GM12878 (cell line): Measurements from ENCODE around the gene R3HDM2. TPM values are rescaled to one million over a fixed set of nuclear protein-coding genes. Genes with fewer than 3 reads are reported as not detected.

Experiments
- ATAC-seq: fragments of 200-7000 bp; cut with Tn5 transposase; 3 replicates; pipeline ENCODE4 v1.9.1; 2020; ENCODE audit warnings: mild to moderate bottlenecking, moderate library complexity
- BruUV-seq: library from RNA; stranded (reverse); fragments of 400-500 nt; replicated peaks from 2 replicates; lab custom pipeline; 2021; lab: Mats Ljungman, UMichigan
- CTCF ChIA-PET: fragments of 300-600 bp; sonication (Branson Sonifier 250); formaldehyde crosslinking; extraction: SDS; loops from one replicate; lab custom pipeline; 2021; ENCODE audit warnings: inconsistent platforms; lab: Yijun Ruan, JAX
- POLR2A ChIA-PET: fragments of 350-600 bp; formaldehyde crosslinking; extraction: SDS; loops from one replicate; lab custom pipeline; 2021; ENCODE audit warnings: inconsistent platforms; lab: Charles Lee
- RAD21 ChIA-PET: fragments of 300-600 bp; sonication (Branson Sonifier 250); formaldehyde crosslinking; loops from one replicate; lab custom pipeline; 2023; ENCODE audit warnings: antibody characterized with exemption; ENCODE audit not compliant: unreplicated experiment; lab: Charles Lee
- SMC1A ChIA-PET: fragments of 300-600 bp; sonication (Branson Sonifier 250); formaldehyde crosslinking; loops from one replicate; lab custom pipeline; 2023; ENCODE audit not compliant: unreplicated experiment, uncharacterized antibody; lab: Charles Lee
- DNase-seq: peaks from one replicate; pipeline ENCODE4 v3.0.0-alpha.2; 2011; ENCODE audit warnings: low read depth, low spot score
- FAIRE-seq: peaks from 3 replicates; lab custom pipeline; 2011; peaks lifted over from hg19 to GRCh38; lab: Jason Lieb, UNC
- H2AFZ ChIP-seq: 2 replicates; pipeline ENCODE4 v1.6.0; 2011; ENCODE audit warnings: low read depth, low read length, control low read depth; ENCODE audit not compliant: control insufficient read depth
- H3K27ac ChIP-seq: 2 replicates; pipeline ENCODE4 v1.5.1; 2011; ENCODE audit warnings: control low read depth; ENCODE audit not compliant: control insufficient read depth, insufficient read depth
- H3K27me3 ChIP-seq, 2 experiments: replicated peaks in 1 of 2; 2 replicates each; pipeline versions ENCODE4 v1.6.0 to v1.6.1; 2011; ENCODE audit warnings: low read length in 1 of 2; ENCODE audit not compliant: control insufficient read depth in 2 of 2, insufficient read depth in 2 of 2
- H3K36me3 ChIP-seq, 2 experiments: 2 replicates each; pipeline ENCODE4 v1.5.1; 2011; ENCODE audit warnings: low read length in 1 of 2; ENCODE audit not compliant: control insufficient read depth in 2 of 2, insufficient read depth in 2 of 2
- H3K4me1 ChIP-seq: 2 replicates; pipeline ENCODE4 v1.6.1; 2011; ENCODE audit warnings: mild to moderate bottlenecking, low read length, moderate library complexity, mixed read lengths; ENCODE audit not compliant: control insufficient read depth, insufficient read depth
- H3K4me2 ChIP-seq: 2 replicates; pipeline ENCODE4 v1.6.0; 2011; ENCODE audit warnings: control low read depth; ENCODE audit not compliant: control insufficient read depth, insufficient read depth
- H3K4me3 ChIP-seq: fragments of 200-600 bp; sonication (generic); 2 replicates; pipeline ENCODE4 v1.5.1; 2016
- H3K79me2 ChIP-seq: 2 replicates; pipeline ENCODE4 v1.6.0; 2011; ENCODE audit warnings: low read length; ENCODE audit not compliant: control insufficient read depth, insufficient read depth
- H3K9ac ChIP-seq: 2 replicates; pipeline ENCODE4 v1.8.0; 2011; ENCODE audit warnings: low read length, control low read depth, mixed read lengths; ENCODE audit not compliant: control insufficient read depth, insufficient read depth
- H3K9me3 ChIP-seq: replicated peaks from 3 replicates; pipeline ENCODE4 v1.5.1; 2011; ENCODE audit warnings: mild to moderate bottlenecking, low read length; ENCODE audit not compliant: control insufficient read depth, insufficient read depth
- H4K20me1 ChIP-seq: 2 replicates; pipeline ENCODE4 v1.6.0; 2011; ENCODE audit not compliant: control insufficient read depth, insufficient read depth
- BCL11A ChIP-seq: IDR thresholded peaks from 2 replicates; pipeline ENCODE4 v1.6.1; 2011; ENCODE audit warnings: low read depth, low read length
- CBFB ChIP-seq: IDR thresholded peaks from 2 replicates; pipeline ENCODE4 v1.6.1; 2016; ENCODE audit warnings: antibody characterized with exemption, low read depth
- CEBPZ ChIP-seq: fragments of 150-350 bp; IDR thresholded peaks from 2 replicates; pipeline ENCODE4 v1.6.1; 2016; ENCODE audit warnings: low read depth, low read length
- ETV6 ChIP-seq, 2 experiments: fragments of 450-650 bp in 1 of 2; IDR thresholded peaks in 1 of 2; conservative IDR thresholded peaks in 1 of 2; 2 replicates each; pipeline ENCODE4 v1.6.1; 2014; ENCODE audit warnings: antibody characterized with exemption in 1 of 2, borderline replicate concordance in 1 of 2, low read depth in 1 of 2, mild to moderate bottlenecking in 1 of 2, moderate library complexity in 1 of 2
- HCFC1 ChIP-seq: fragments of 150-350 bp; IDR thresholded peaks from 2 replicates; pipeline ENCODE4 v1.6.1; 2014; ENCODE audit warnings: low read length
- HDGF ChIP-seq: fragments of 450-650 bp; IDR thresholded peaks from 2 replicates; pipeline ENCODE4 v1.6.1; 2016; ENCODE audit warnings: antibody characterized with exemption
- IKZF2 ChIP-seq, 2 experiments: fragments of 450-650 bp; IDR thresholded peaks; 2 replicates each; pipeline ENCODE4 v1.6.1; 2017; ENCODE audit warnings: mild to moderate bottlenecking in 2 of 2, moderate library complexity in 2 of 2
- IRF4 ChIP-seq: IDR thresholded peaks from 2 replicates; pipeline ENCODE4 v1.6.1; 2011; ENCODE audit warnings: low read depth, low read length
- JUNB ChIP-seq: IDR thresholded peaks from 2 replicates; pipeline ENCODE4 v1.6.1; 2016; ENCODE audit warnings: antibody characterized with exemption, mild to moderate bottlenecking
- NR2C1 ChIP-seq: fragments of 450-650 bp; IDR thresholded peaks from 2 replicates; pipeline ENCODE4 v1.6.1; 2017; ENCODE audit warnings: antibody characterized with exemption, mild to moderate bottlenecking, moderate library complexity
- RAD21 ChIP-seq: IDR thresholded peaks from 2 replicates; pipeline ENCODE4 v1.6.1; 2011; ENCODE audit warnings: mild to moderate bottlenecking, low read depth, low read length, moderate library complexity; ENCODE audit not compliant: insufficient read depth
- SMAD1 ChIP-seq: fragments of 450-650 bp; IDR thresholded peaks from 2 replicates; pipeline ENCODE4 v1.6.1; 2018; ENCODE audit warnings: mild to moderate bottlenecking, low read depth; ENCODE audit not compliant: partially characterized antibody
- SREBF1 ChIP-seq: IDR thresholded peaks from 2 replicates; pipeline ENCODE4 v1.6.1; 2012; ENCODE audit warnings: mild to moderate bottlenecking, low read length
- STAT3 ChIP-seq: IDR thresholded peaks from 2 replicates; pipeline ENCODE4 v1.6.1; 2011; ENCODE audit warnings: low read depth, low read length, improper control_type of control experiment
- WRNIP1 ChIP-seq: IDR thresholded peaks from 2 replicates; pipeline ENCODE4 v1.6.1; 2011; ENCODE audit warnings: low read depth, low read length, improper control_type of control experiment, borderline replicate concordance
- ZSCAN29 ChIP-seq: fragments of 450-650 bp; IDR thresholded peaks from 2 replicates; pipeline ENCODE4 v1.6.1; 2017; ENCODE audit warnings: mild to moderate bottlenecking, moderate library complexity
- in situ Hi-C: fragments of 300-500 bp; cut with MboI; formaldehyde crosslinking; loops from 9 replicates; pipeline ENCODE4 v1.14.3; 2018; ENCODE audit warnings: mixed read lengths
- intact Hi-C: fragments of 100-400 bp; cut with micrococcal nuclease; formaldehyde crosslinking; loops from one replicate; pipeline ENCODE4 v1.14.2; 2022; ENCODE audit not compliant: unreplicated experiment
- polyA plus RNA-seq, 11 experiments: library from polyadenylated mRNA; depleted of rRNA in 4 of 11; unstranded in 6 of 11; stranded (reverse) in 5 of 11; fragments of >200 nt; fragmentation: Nextera tagmentation in 4 of 11; fragmentation: Illumina TruSeq in 1 of 11; extraction: Ambion mirVana in 4 of 11; extraction: Trizol in 1 of 11; gene quantifications; 1 replicate in 1 of 11; 2 replicates in 10 of 11; pipeline versions ENCODE4 v1.2.1 to v1.2.3, GENCODE V29; 2011 to 2016; ENCODE audit warnings: inconsistent platforms in 2 of 11, missing spikeins in 2 of 11, low read depth in 1 of 11
- total RNA-seq, 4 experiments: library from RNA; depleted of rRNA in 3 of 4; stranded (reverse); fragments of >200 nt in 3 of 4; fragmentation: Illumina TruSeq in 1 of 4; extraction: Trizol in 1 of 4; gene quantifications; 2 replicates each; pipeline versions ENCODE4 v1.2.1 to v1.2.3, GENCODE V29; 2013 to 2021
- TF ChIP-seq, protein P1 (sequence below): fragments of 450-650 bp; IDR thresholded peaks from 2 replicates; pipeline ENCODE4 v1.6.1; 2018; ENCODE audit warnings: borderline replicate concordance, mild to moderate bottlenecking; ENCODE audit not compliant: partially characterized antibody

The R3HDM2 gene
- total and polyA plus RNA-seq, 10 of the 15 experiments (the other 5 are each of a cell fraction or from before 2014, with no cell fraction given): 4.6 to 26.1 (median 11.2) TPM

DNA sequence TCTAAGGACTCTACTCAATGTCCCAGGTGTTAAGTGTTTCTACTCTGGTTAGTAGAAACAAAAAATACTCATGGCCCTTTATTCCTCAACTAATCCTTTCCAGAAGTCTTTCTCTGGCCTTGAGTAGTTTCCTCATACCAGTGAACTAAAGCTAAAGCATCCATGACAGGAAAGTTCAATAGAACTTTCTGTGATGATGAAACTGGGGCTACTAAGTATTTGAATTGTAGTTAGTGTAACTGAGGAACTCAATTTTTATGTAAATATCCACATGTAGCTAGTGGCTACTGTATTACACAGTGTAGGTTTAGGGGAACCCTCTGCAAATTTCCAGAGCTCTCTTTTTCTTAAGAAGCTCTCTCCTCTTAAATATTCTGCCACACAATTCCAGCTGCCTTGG lies 63.7 kb downstream of the R3HDM2 start:
- H3K9me3 ChIP-seq: no peaks in the 10 kb centered on the region; the same call in 1 of the 3 replicates
- ATAC-seq: no peak
- H3K36me3 ChIP-seq: no peaks in the 10 kb centered on the region
- POLR2A ChIA-PET: interaction anchor here (0.6 kb wide), 1 partner anchor 119 kb away, joined by 7 read pairs; no protein-coding TSS in a partner anchor
- TF ChIP-seq SMAD1 (no peak), IKZF2 (IDR thresholded peaks at IDR 0.05) (no peak), WRNIP1 (no peak), RAD21 (no peak), BCL11A (no peak), SREBF1 (no peak), STAT3 (no peak), HCFC1 (no peak), ZSCAN29 (no peak), IRF4 (no peak), ETV6 (conservative IDR thresholded peaks at IDR 0.05 in 1 of 2, IDR thresholded peaks at IDR 0.05 in 1 of 2; ENCODE audit: borderline replicate concordance in 1 of 2, low read depth in 1 of 2) (no peak), CBFB (no peak), HDGF (no peak), NR2C1 (no peak), CEBPZ (no peak), JUNB (no peak)
- TF ChIP-seq, protein P1, sequence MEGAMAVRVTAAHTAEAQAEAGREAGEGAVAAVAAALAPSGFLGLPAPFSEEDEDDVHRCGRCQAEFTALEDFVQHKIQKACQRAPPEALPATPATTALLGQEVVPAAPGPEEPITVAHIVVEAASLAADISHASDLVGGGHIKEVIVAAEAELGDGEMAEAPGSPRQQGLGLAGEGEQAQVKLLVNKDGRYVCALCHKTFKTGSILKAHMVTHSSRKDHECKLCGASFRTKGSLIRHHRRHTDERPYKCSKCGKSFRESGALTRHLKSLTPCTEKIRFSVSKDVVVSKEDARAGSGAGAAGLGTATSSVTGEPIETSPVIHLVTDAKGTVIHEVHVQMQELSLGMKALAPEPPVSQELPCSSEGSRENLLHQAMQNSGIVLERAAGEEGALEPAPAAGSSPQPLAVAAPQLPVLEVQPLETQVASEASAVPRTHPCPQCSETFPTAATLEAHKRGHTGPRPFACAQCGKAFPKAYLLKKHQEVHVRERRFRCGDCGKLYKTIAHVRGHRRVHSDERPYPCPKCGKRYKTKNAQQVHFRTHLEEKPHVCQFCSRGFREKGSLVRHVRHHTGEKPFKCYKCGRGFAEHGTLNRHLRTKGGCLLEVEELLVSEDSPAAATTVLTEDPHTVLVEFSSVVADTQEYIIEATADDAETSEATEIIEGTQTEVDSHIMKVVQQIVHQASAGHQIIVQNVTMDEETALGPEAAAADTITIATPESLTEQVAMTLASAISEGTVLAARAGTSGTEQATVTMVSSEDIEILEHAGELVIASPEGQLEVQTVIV: no peak
- no peaks in the 10 kb centered on the region for H3K27me3 ChIP-seq
- H3K4me2 ChIP-seq: no peak overlapping the region
- no peak for DNase-seq
- RAD21 ChIA-PET: interaction anchor here (1.0 kb wide), 1 partner anchor 85 kb away, joined by 4 read pairs; no protein-coding TSS in a partner anchor
- H3K27ac ChIP-seq: no peak overlapping the region
- no peaks in the 10 kb centered on the region for H3K79me2 ChIP-seq
- intact Hi-C loops (no loop called here), in situ Hi-C loops (no loop called here)
- CTCF ChIA-PET: interaction anchor here (0.5 to 1.0 kb wide), 3 partner anchors 10 to 115 kb away, joined by 3 to 4 read pairs (median 3); no protein-coding TSS in a partner anchor
- no peak overlapping the region for H2AFZ ChIP-seq
- no peaks in the 10 kb centered on the region for H3K4me1 ChIP-seq
- no TSS peak for BruUV-seq
- H4K20me1 ChIP-seq: no peaks in the 10 kb centered on the region
- SMC1A ChIA-PET: interaction anchor here (0.5 to 0.9 kb wide), 2 partner anchors 9 to 154 kb away, joined by 3 read pairs; no protein-coding TSS in a partner anchor
- H3K9ac ChIP-seq: no peak overlapping the region
- no peak for FAIRE-seq
- H3K4me3 ChIP-seq: no peak overlapping the region
